Stomach smooth muscle (tissue), 2 donors: ENCODE results near the gene ANKFY1.

ENCODE experiments used
- H3K27ac ChIP-seq: one replicate; pipeline ENCODE4 v1.7.0; 2013; ENCODE audit warnings: mild to moderate bottlenecking, low read length, inconsistent platforms
- H3K27me3 ChIP-seq, 2 donors: one replicate each; pipeline ENCODE4 v1.7.0; 2013; ENCODE audit warnings: low read length in 2 of 2; ENCODE audit not compliant: insufficient read depth in 2 of 2, control insufficient read depth in 1 of 2
- H3K36me3 ChIP-seq, 2 donors: one replicate each; pipeline ENCODE4 v1.7.0; 2013; ENCODE audit warnings: low read length in 2 of 2; ENCODE audit not compliant: control insufficient read depth in 2 of 2, insufficient read depth in 2 of 2
- H3K4me1 ChIP-seq: one replicate; pipeline ENCODE4 v1.7.0; 2013; ENCODE audit warnings: low read length; ENCODE audit not compliant: control insufficient read depth, insufficient read depth
- H3K4me3 ChIP-seq, 2 donors: one replicate each; pipeline ENCODE4 v1.7.0; 2013; ENCODE audit warnings: low read length in 2 of 2
- H3K9ac ChIP-seq, 2 donors: one replicate each; pipeline ENCODE4 v1.7.0; 2013; ENCODE audit warnings: low read length in 2 of 2, mild to moderate bottlenecking in 1 of 2
- H3K9me3 ChIP-seq, 2 donors: one replicate each; pipeline ENCODE4 v1.7.0; 2013; ENCODE audit warnings: low read length in 2 of 2; ENCODE audit not compliant: control insufficient read depth in 2 of 2
- donor health status: healthy.
- donor health status: Pancreatic carcinoma.

The ANKFY1 gene

DNA sequence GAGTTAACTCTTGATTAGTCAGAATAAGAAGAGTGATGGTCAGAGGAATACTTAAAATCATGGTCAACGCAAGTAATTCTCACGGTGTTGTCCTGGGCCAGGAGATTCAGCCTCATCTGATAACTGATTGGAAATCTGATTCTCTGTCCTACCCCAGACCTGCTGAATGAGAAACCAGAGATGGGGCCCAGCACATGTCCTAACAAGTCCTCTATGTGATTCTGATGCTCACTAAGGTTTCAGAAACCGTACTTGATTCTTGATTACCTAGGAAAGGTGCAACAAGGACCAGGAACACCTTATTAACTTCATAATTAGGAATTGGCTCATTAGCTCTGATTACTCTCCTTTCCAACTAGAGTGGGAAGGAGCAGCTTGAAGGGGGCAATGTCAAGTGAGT lies 44.5 kb downstream of the ANKFY1 start:
- H3K36me3 ChIP-seq, result peaks cover 6 to 7% of the 10 kb centered on the region in 2 donors
- no peak overlapping the region for H3K9ac ChIP-seq
- peak overlapping the region; percentile 91 for H3K27ac ChIP-seq
- H3K9me3 ChIP-seq, result no peaks in the 10 kb centered on the region
- no peaks in the 10 kb centered on the region for H3K27me3 ChIP-seq
- no peak overlapping the region for H3K4me3 ChIP-seq
- H3K4me1 ChIP-seq, result peaks cover 31% of the 10 kb centered on the region

DNA sequence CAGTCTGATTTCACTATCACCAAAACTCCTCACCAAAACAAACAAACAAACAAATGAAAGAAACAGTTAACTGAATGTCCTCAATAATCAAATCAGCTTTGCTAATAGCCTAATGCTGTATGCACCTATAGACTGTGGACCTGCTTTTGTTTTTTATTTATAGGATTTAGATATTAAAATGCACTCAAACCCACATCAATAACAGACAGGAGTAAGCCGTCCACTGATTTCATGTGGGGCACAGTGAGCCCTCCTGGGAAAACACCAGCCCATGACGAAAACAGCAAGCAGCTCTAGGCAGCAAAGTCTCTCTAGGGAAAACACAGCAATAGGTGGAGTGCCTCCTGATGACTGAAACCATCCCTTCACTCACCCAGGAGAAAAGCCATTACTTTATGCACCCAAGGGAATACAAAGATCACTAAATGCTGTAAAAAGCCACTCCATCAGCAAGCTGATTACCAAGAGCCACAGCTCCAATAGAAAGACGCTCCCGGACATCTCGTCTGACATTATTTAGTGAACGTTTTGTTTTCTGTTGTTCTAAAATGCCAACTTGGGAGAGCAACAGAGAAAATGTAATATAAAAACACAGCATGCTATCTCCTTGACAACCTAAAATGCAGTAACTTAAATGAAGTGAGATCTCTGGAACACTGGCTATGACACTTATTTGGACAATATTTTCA lies 47.8 kb downstream of the ANKFY1 start:
- Histone ChIP-seq H3K27ac (peak overlapping the region; percentile 71), H3K36me3 (peaks cover 2 to 5% of the 10 kb centered on the region in 2 donors), H3K4me1 (peaks cover 30% of the 10 kb centered on the region), H3K9ac (peak overlapping the region; percentile 43 to 71), H3K4me3 (peak overlapping the region in 1 of 2 donors; percentile 54), H3K27me3 (no peaks in the 10 kb centered on the region), H3K9me3 (no peaks in the 10 kb centered on the region)

DNA sequence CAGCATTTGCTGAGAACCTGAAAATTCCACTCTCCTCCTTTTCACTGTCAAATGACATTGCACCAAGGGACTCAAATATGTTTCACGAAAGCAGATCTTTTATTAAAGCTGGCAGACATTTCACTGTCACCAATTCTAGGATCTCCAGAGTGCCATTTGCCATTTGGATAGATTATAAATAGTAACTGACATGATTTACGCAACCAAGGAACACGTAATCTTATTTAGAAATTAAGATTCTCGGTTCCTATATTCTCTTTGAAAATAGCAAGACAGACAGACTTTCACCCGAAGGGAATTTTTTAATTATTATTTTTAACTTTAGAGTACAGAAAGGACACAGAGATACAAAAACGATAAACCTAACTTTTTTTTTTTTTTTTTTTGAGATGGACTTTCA lies 49.6 kb downstream of the ANKFY1 start:
- Histone ChIP-seq H3K27ac (no peak overlapping the region), H3K9ac (no peak overlapping the region), H3K4me1 (peaks cover 14% of the 10 kb centered on the region), H3K27me3 (no peaks in the 10 kb centered on the region), H3K9me3 (no peaks in the 10 kb centered on the region), H3K36me3 (peaks cover 9 to 11% of the 10 kb centered on the region in 2 donors), H3K4me3 (no peak overlapping the region)

DNA sequence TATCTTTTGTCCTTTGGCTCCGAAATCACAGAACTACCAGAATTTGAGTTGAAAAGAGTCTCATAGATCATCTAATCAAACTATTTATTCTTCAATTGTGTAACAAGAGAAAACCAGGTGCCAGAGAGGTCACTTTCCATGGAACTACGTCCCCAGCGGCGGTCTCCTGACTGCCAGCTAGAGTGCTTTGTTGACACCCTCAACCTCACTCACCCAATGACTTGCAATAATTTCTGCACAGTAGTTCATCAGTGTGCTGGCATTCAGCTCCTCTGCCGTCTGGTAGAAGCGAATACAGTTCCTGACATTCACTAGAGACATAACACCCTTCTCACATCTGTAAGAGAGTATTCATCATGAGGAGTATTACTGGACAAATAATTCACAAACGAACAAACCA lies 54.2 kb downstream of the ANKFY1 start:
- Histone ChIP-seq H3K9ac (no peak overlapping the region), H3K4me3 (no peak overlapping the region), H3K27me3 (no peaks in the 10 kb centered on the region), H3K27ac (no peak overlapping the region), H3K36me3 (peaks cover 17 to 26% of the 10 kb centered on the region in 2 donors), H3K9me3 (no peaks in the 10 kb centered on the region), H3K4me1 (peaks cover 12% of the 10 kb centered on the region)

DNA sequence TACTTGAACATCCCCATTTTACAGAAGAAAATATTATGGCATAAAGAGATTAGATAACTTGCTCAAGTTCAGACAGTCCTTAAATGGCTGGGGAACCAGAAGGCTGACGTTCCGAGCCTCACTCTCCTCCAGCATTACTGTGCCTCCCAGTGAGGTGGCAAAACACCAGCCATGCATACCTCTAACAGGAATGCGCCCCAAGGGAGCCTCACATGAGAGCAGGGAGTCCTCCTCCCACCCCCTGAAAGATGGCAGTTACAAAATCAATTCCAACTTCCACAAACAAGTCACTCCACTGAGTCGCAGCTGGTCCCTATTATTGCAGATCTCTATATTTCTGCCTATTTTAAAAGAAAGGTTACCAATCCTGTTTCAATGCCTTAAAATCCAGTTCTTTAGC lies 55.5 kb downstream of the ANKFY1 start:
- peaks cover 19% of the 10 kb centered on the region for H3K4me1 ChIP-seq
- no peak overlapping the region for H3K9ac ChIP-seq
- H3K27ac ChIP-seq, result peak overlapping the region; percentile 19
- H3K9me3 ChIP-seq, result no peaks in the 10 kb centered on the region
- no peak overlapping the region for H3K4me3 ChIP-seq
- peaks cover 17 to 26% of the 10 kb centered on the region in 2 donors for H3K36me3 ChIP-seq
- no peaks in the 10 kb centered on the region for H3K27me3 ChIP-seq

DNA sequence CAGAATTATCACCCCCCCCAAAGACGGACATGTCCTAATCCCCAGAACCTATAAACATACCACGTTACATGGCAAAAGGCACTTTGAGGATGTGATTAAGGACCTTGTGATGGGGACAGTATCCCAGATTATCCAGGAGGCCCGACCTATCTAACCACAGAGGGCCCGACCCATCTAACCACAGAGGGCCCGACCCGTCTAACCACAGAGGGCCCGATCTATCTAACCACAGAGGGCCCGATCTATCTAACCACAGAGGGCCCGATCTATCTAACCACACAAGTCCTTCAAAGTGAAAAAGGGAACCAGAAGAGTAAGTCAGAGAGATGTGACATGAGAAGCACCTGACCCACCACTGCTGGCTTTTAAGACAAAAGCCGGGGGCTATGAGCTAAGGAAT lies 56.8 kb downstream of the ANKFY1 start:
- no peak overlapping the region for H3K4me3 ChIP-seq
- peaks cover 19% of the 10 kb centered on the region for H3K4me1 ChIP-seq
- H3K27ac ChIP-seq, result no peak overlapping the region
- no peaks in the 10 kb centered on the region for H3K9me3 ChIP-seq
- no peaks in the 10 kb centered on the region for H3K27me3 ChIP-seq
- H3K36me3 ChIP-seq, result peaks cover 17 to 26% of the 10 kb centered on the region in 2 donors
- no peak overlapping the region for H3K9ac ChIP-seq

DNA sequence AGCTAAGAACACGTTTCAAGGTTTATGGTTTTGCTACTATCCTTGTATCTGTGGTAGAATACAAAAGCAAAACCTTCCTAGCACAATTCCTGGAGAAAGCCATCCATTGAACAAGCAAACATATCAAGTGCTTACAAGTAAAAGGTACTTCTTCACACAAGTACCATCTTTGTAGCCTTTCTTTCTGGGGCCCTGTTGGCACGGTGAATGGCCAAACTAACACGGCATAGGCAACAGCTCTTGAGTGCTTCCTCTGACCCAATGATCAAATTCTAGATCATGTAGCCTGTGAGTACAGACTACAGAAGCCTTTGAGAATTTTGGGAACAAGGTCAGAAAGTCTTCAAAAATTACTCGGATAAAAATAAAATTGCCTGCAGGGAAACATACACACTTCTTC lies 57.9 kb downstream of the ANKFY1 start:
- peaks cover 19% of the 10 kb centered on the region for H3K4me1 ChIP-seq
- H3K36me3 ChIP-seq, result peaks cover 17 to 23% of the 10 kb centered on the region in 2 donors
- no peak overlapping the region for H3K4me3 ChIP-seq
- peak overlapping the region in 1 of 2 donors; percentile 27 for H3K9ac ChIP-seq
- peak overlapping the region; percentile 80 for H3K27ac ChIP-seq
- no peaks in the 10 kb centered on the region for H3K9me3 ChIP-seq
- H3K27me3 ChIP-seq, result no peaks in the 10 kb centered on the region

DNA sequence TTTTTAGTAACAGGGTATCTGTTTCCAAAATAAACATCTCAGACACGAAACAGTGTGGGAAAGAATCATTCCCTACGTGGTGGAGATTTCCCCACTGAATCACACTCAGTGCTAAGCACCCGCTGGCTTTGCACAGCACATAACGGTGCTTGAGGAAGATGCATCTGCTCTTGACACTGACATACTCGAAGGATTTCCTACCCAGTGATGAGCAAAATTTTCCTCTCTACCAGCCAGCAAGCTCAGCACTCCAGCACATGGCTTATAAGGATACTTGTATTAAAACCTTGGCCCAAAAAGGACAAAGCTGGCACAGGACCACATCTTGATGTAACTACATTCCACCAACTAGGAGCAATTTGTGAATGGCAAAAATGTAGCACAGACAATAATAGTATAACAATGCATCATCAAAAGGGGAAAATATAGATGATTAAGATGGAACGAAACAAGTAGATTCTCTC lies 59.0 kb downstream of the ANKFY1 start:
- Histone ChIP-seq H3K27me3 (no peaks in the 10 kb centered on the region), H3K4me1 (peaks cover 19% of the 10 kb centered on the region), H3K9me3 (no peaks in the 10 kb centered on the region), H3K27ac (peak overlapping the region; percentile 80), H3K9ac (peak overlapping the region; percentile 60 to 72), H3K36me3 (peaks cover 13 to 23% of the 10 kb centered on the region in 2 donors), H3K4me3 (peak overlapping the region in 1 of 2 donors; percentile 24)

DNA sequence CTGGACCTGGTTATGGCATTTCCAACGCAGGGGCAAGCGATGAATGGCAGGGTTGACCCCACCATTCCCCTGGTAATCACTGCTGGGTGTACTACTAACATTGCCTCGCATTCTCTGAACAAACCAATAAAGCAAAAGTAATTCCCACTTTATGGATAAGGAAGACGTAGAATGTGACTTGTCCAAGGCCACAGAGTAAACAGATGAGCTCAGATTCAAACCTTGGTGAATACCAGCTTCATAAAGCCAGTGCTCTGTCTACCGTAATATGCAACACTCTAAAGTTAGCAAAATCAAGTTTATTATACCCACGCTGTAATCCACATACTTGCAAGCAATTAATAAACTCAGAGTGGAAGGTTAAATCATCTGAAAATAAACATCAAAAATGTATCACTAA lies 59.6 kb downstream of the ANKFY1 start:
- Histone ChIP-seq H3K36me3 (peaks cover 10 to 19% of the 10 kb centered on the region in 2 donors), H3K4me1 (peaks cover 19% of the 10 kb centered on the region), H3K27me3 (no peaks in the 10 kb centered on the region), H3K27ac (peak overlapping the region; percentile 80), H3K9me3 (no peaks in the 10 kb centered on the region), H3K4me3 (peak overlapping the region in 1 of 2 donors; percentile 1), H3K9ac (peak overlapping the region in 1 of 2 donors; percentile 72)

DNA sequence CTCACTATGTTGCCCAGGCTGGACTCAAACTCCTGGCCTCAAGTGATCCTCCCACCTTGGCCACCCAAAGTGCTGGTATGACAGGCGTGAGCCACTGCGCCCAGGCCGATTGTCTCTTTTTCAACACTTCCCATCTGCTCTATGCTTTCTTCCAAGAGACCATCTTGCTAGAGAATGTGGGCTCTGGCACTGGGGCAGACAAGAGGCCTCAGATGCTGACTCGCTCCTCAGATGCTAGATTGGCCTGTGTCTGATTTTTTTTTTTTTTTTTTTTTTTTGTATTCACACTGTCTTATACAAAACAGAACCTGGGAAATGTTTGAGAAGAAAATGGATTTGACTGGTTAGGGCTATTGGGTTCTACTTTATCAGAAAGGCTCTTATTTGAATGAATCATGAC lies 62.6 kb downstream of the ANKFY1 start:
- peaks cover 14 to 15% of the 10 kb centered on the region in 2 donors for H3K36me3 ChIP-seq
- H3K27me3 ChIP-seq, result no peaks in the 10 kb centered on the region
- H3K9ac ChIP-seq, result no peak overlapping the region

DNA sequence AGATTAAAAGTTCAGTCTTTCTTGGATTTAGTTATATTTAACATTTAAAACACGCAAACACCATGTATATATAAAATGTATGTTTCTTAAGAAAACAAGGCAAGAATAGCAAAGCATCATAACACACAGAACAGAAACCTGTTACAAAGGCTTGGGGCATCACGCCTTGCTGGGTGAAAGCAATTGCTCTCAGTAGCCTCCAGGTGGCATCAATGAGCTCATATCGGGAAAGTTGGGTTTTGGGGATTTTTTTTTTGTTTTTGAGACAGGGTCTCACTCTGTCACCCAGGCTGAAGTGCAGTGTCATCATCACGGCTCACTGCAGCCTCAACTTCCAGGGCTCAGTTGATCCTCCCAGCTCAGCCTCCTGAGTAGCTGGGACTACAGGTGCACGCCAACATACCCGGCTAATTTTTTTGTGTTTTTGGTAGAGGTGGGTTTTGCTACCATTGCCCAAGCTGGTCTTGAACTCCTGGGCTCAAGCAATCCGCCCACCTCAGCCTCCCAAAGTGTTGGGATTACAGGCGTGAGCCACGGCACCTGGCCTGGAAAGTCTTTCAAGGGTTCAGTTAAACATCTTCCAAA lies 63.9 kb downstream of the ANKFY1 start:
- Histone ChIP-seq H3K36me3 (peaks cover 13 to 14% of the 10 kb centered on the region in 2 donors), H3K27ac (no peak overlapping the region), H3K9me3 (no peaks in the 10 kb centered on the region), H3K4me1 (peaks cover 12% of the 10 kb centered on the region), H3K9ac (no peak overlapping the region), H3K27me3 (no peaks in the 10 kb centered on the region), H3K4me3 (no peak overlapping the region)

More for the DNA sequence above, 62.6 kb downstream of the ANKFY1 start:
- peak overlapping the region; percentile 31 for H3K27ac ChIP-seq
- no peaks in the 10 kb centered on the region for H3K9me3 ChIP-seq
- no peak overlapping the region for H3K4me3 ChIP-seq
- peaks cover 16% of the 10 kb centered on the region for H3K4me1 ChIP-seq
